K562 (cell line): ENCODE results near the gene ST6GALNAC2. TPM values are rescaled to one million over a fixed set of nuclear protein-coding genes. Genes with fewer than 3 reads are reported as not detected.

Source experiments
- ATAC-seq: fragments of 200-7000 bp; cut with Tn5 transposase; 3 replicates; pipeline ENCODE4 v1.9.1; 2020; ENCODE audit warnings: moderate library complexity
- BruUV-seq: library from RNA; stranded (reverse); fragments of 400-500 nt; replicated peaks from 2 replicates; lab custom pipeline; 2021; lab: Mats Ljungman, UMichigan
- CTCF ChIA-PET: fragments of 300-600 bp; formaldehyde crosslinking; extraction: SDS; loops from one replicate; lab custom pipeline; 2021; ENCODE audit warnings: low intra/inter-chr PET ratio; lab: Yijun Ruan, JAX
- POLR2A ChIA-PET: fragments of 300-600, 350-650 bp; sonication (Branson Sonifier 250); formaldehyde crosslinking; extraction: SDS; loops from one replicate; lab custom pipeline; 2021; ENCODE audit warnings: antibody characterized with exemption, inconsistent platforms; lab: Yijun Ruan, JAX
- DNase-seq, 4 experiments: peaks; one replicate each; pipeline versions ENCODE4 v3.0.0 to v3.0.0-alpha.2; 2011 to 2018; ENCODE audit warnings: low spot score in 3 of 4, mixed read lengths in 3 of 4; ENCODE audit errors: extremely low read depth in 1 of 4
- FAIRE-seq: peaks from 2 replicates; lab custom pipeline; 2011; peaks lifted over from hg19 to GRCh38; lab: Jason Lieb, UNC
- H2AFZ ChIP-seq: 2 replicates; pipeline ENCODE4 v1.6.0; 2011; ENCODE audit warnings: low read depth, low read length, control low read depth, inconsistent platforms
- H3K27ac ChIP-seq: fragments of 200-600 bp; 3 replicates; pipeline ENCODE4 v1.8.0; 2011; ENCODE audit warnings: low read depth, mild to moderate bottlenecking, control low read depth, inconsistent platforms, low read length, moderate library complexity, mixed read lengths; ENCODE audit errors: extremely low read depth
- H3K27me3 ChIP-seq, 2 experiments: fragments of 300-600 bp in 1 of 2; 2 replicates in 1 of 2; 3 replicates in 1 of 2; pipeline versions ENCODE4 v1.6.0 to v1.8.0; 2011; ENCODE audit warnings: inconsistent platforms in 2 of 2, low read length in 2 of 2, mild to moderate bottlenecking in 1 of 2, mixed read lengths in 1 of 2, moderate library complexity in 1 of 2; ENCODE audit not compliant: control insufficient read depth in 2 of 2, insufficient read depth in 2 of 2
- H3K36me3 ChIP-seq: fragments of 300-600 bp; 3 replicates; pipeline ENCODE4 v1.8.0; 2011; ENCODE audit warnings: mild to moderate bottlenecking, low read length, inconsistent platforms; ENCODE audit not compliant: control insufficient read depth, insufficient read depth
- H3K4me1 ChIP-seq, 2 experiments: fragments of 200-600 bp in 1 of 2; replicated peaks in 1 of 2; 2 replicates in 1 of 2; 3 replicates in 1 of 2; pipeline versions ENCODE4 v1.5.1 to v1.8.0; 2011; ENCODE audit warnings: inconsistent platforms in 2 of 2, low read length in 2 of 2, mild to moderate bottlenecking in 1 of 2, mixed read lengths in 1 of 2, moderate library complexity in 1 of 2; ENCODE audit not compliant: control insufficient read depth in 2 of 2, insufficient read depth in 2 of 2
- H3K4me2 ChIP-seq: 2 replicates; pipeline ENCODE4 v1.6.1; 2011; ENCODE audit warnings: low read length, control low read depth, inconsistent platforms, mixed read lengths; ENCODE audit not compliant: insufficient read depth
- H3K4me3 ChIP-seq: fragments of 200-600 bp; sonication (generic), shearing (Covaris generic); 2 replicates; pipeline ENCODE4 v1.5.1; 2016; ENCODE audit warnings: control low read depth, inconsistent platforms
- H3K79me2 ChIP-seq: fragments of 200-600 bp; 3 replicates; pipeline ENCODE4 v1.8.0; 2011; ENCODE audit warnings: low read length, inconsistent platforms; ENCODE audit not compliant: control insufficient read depth, insufficient read depth
- H3K9ac ChIP-seq, 2 experiments: 2 replicates each; pipeline versions ENCODE4 v1.6.0 to v1.6.1; 2011; ENCODE audit warnings: low read depth in 2 of 2, low read length in 2 of 2, control low read depth in 1 of 2, inconsistent platforms in 1 of 2, mild to moderate bottlenecking in 1 of 2, mixed read lengths in 1 of 2; ENCODE audit not compliant: insufficient read depth in 1 of 2
- H3K9me1 ChIP-seq: one replicate; pipeline ENCODE4 v1.6.0; 2011; ENCODE audit warnings: inconsistent platforms, mild to moderate bottlenecking, low read length, moderate library complexity; ENCODE audit not compliant: control insufficient read depth, insufficient read depth
- H3K9me3 ChIP-seq: replicated peaks from 2 replicates; pipeline ENCODE4 v1.5.1; 2011; ENCODE audit warnings: low read depth, low read length, inconsistent platforms; ENCODE audit not compliant: control insufficient read depth, insufficient read depth
- H4K20me1 ChIP-seq: replicated peaks from 2 replicates; pipeline ENCODE4 v1.6.1; 2011; ENCODE audit warnings: low read length, inconsistent platforms, mixed read lengths; ENCODE audit not compliant: control insufficient read depth, insufficient read depth
- CCNT2 ChIP-seq: IDR thresholded peaks from 2 replicates; pipeline ENCODE4 v1.6.1; 2011; ENCODE audit warnings: borderline replicate concordance, low read depth, mild to moderate bottlenecking, moderate library complexity, mixed read lengths, low read length; ENCODE audit not compliant: insufficient read length; ENCODE audit errors: extremely low read depth
- CREM ChIP-seq: IDR thresholded peaks from 2 replicates; pipeline ENCODE4 v1.6.1; 2014; ENCODE audit warnings: antibody characterized with exemption, low read depth
- FOXA3 ChIP-seq, 2 experiments: fragments of 450-650 bp in 1 of 2; sonication (generic) in 1 of 2; formaldehyde crosslinking; IDR thresholded peaks in 1 of 2; conservative IDR thresholded peaks in 1 of 2; 2 replicates each; pipeline versions ENCODE4 v1.4.0 to v1.8.0; 2020 to 2022; ENCODE audit warnings: mild to moderate bottlenecking in 2 of 2, missing genetic modification reagents in 1 of 2
- SPI1 ChIP-seq: IDR thresholded peaks from 2 replicates; pipeline ENCODE4 v1.6.1; 2011; ENCODE audit warnings: low read depth, low read length, control low read depth, borderline replicate concordance
- ZNF3 ChIP-seq: fragments of 250-450 bp; sonication (Bioruptor Pico); IDR thresholded peaks from 2 replicates; pipeline ENCODE4 v1.5.0; 2021; ENCODE audit warnings: mild to moderate bottlenecking, moderate library complexity
- ZZZ3 ChIP-seq: fragments of 450-650 bp; IDR thresholded peaks from 2 replicates; pipeline ENCODE4 v1.6.1; 2016; ENCODE audit warnings: antibody characterized with exemption, mild to moderate bottlenecking, moderate library complexity
- WGBS: fragments of 100-300 bp; shearing (Covaris generic); methylation state at CpG from one replicate; pipeline ENCODE4 v1.1.6; 2016; ENCODE audit warnings: low coverage, mixed read lengths; ENCODE audit not compliant: insufficient coverage; ENCODE audit errors: missing lambda C conversion rate; 5-methylcytosine and 5-hydroxymethylcytosine counted together
- in situ Hi-C: fragments of 300-500 bp; cut with MboI; formaldehyde crosslinking; loops from 4 replicates; pipeline ENCODE4 v1.15.0; 2018; ENCODE audit warnings: inconsistent platforms, mixed read lengths
- intact Hi-C: fragments of 100-400 bp; cut with micrococcal nuclease; formaldehyde crosslinking; loops from 2 replicates; pipeline ENCODE4 v1.14.2; 2022
- polyA plus RNA-seq, 8 experiments: library from polyadenylated mRNA; depleted of rRNA in 4 of 8; stranded (reverse) in 5 of 8; unstranded in 3 of 8; fragments of >200 nt; fragmentation: Nextera tagmentation in 2 of 8; fragmentation: Illumina TruSeq in 1 of 8; extraction: Ambion mirVana in 2 of 8; extraction: Trizol in 1 of 8; gene quantifications; 2 replicates each; pipeline versions ENCODE4 v1.2.1 to v1.2.3, GENCODE V29; 2011 to 2014; ENCODE audit warnings: inconsistent platforms in 1 of 8, missing spikeins in 1 of 8
- total RNA-seq, 7 experiments: library from RNA; depleted of rRNA in 6 of 7; stranded (reverse); fragments of >200 nt in 6 of 7; fragmentation: Illumina TruSeq in 2 of 7; extraction: Trizol in 2 of 7; gene quantifications; 2 replicates each; pipeline versions ENCODE4 v1.2.1 to v1.2.3, GENCODE V29; 2011 to 2021; ENCODE audit warnings: low replicate concordance in 1 of 7
- TF ChIP-seq, protein P1 (sequence below): fragments of 450-650 bp; formaldehyde crosslinking; IDR thresholded peaks from 2 replicates; pipeline ENCODE4 v1.4.0; 2020; ENCODE audit warnings: mild to moderate bottlenecking, moderate library complexity
- TF ChIP-seq, protein P2 (sequence below): fragments of 450-650 bp; formaldehyde crosslinking; IDR thresholded peaks from 2 replicates; pipeline ENCODE4 v1.4.0; 2020; ENCODE audit warnings: mild to moderate bottlenecking, mixed read lengths
- TF ChIP-seq, protein P3 (sequence below): sonication (generic); formaldehyde crosslinking; IDR thresholded peaks from 2 replicates; pipeline ENCODE4 v1.8.0; 2023; ENCODE audit warnings: missing genetic modification reagents, mild to moderate bottlenecking, borderline replicate concordance

ST6GALNAC2 gene
- total and polyA plus RNA-seq, 9 of the 15 experiments (the other 6 are each of a cell fraction or from before 2014, with no cell fraction given): 0.18 TPM; not detected in 8

DNA sequence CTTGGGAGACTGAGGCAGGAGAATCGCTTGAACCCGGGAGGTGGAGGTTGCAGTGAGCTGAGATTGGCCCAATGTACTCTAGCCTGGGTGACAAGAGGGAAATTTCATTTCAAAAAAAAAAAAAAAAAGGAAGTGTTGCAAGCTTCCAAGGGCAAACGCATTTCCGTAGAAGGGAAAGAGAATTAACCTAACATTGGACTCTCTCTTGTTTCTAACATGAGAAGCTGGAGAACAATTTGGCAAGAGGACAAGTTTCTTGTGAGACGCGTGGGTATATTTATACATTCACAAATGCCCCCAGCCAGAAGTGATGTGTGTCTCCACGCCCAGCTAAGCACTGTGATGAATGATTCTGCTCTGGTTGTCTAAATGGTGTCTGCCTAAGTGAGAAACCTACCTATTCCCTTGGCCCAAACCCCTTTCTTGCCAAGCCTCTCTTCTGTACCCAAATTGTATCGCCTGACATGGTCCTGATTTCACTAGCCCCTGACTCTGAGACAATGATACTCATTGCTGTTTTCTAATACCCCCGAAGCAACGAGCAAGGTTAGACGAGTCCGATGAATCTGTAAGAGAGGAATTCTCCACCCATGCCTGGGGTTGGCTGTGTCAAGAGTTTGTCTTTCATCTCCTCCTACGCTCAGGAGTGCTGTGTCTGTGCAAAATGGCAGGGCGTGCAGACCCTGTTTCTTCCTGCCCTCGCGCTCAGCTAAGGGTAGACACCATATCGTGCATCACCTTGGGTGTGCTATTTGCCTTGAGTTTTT is 14.2 kb upstream of the ST6GALNAC2 start:
- no peak overlapping the region for H3K4me3 ChIP-seq
- in situ Hi-C loops (no loop called here), intact Hi-C loops (loop anchor here (5.0 kb wide), 1 partner anchor 43 kb away; no protein-coding TSS in a partner anchor)
- H3K4me2 ChIP-seq: no peak overlapping the region
- POLR2A ChIA-PET: interaction anchor here (1.1 to 3.8 kb wide), 4 partner anchors 10 to 43 kb away, joined by 3 to 21 read pairs (median 11); no protein-coding TSS in a partner anchor
- DNase-seq (no peak), FAIRE-seq (peak; percentile 11), ATAC-seq (no peak)
- no peaks in the 10 kb centered on the region; the same call in 1 of the 2 replicates for H3K9me3 ChIP-seq
- H2AFZ ChIP-seq: peak overlapping the region; percentile 85; the same call in 1 of the 2 replicates
- H3K36me3 ChIP-seq: no peaks in the 10 kb centered on the region
- no peak overlapping the region for H3K27ac ChIP-seq
- no peaks in the 10 kb centered on the region for H3K79me2 ChIP-seq
- no peak overlapping the region for H3K9ac ChIP-seq
- peaks cover 25 to 27% of the 10 kb centered on the region in 2 experiments for H3K4me1 ChIP-seq
- 79% methylated on average over 15 of the region's 17 CpGs for WGBS
- H3K9me1 ChIP-seq: no peaks in the 10 kb centered on the region
- H3K27me3 ChIP-seq: no peaks in the 10 kb centered on the region
- BruUV-seq: no TSS peak
- H4K20me1 ChIP-seq: no peaks in the 10 kb centered on the region
- CTCF ChIA-PET: no interaction called here
- TF ChIP-seq, protein P1, sequence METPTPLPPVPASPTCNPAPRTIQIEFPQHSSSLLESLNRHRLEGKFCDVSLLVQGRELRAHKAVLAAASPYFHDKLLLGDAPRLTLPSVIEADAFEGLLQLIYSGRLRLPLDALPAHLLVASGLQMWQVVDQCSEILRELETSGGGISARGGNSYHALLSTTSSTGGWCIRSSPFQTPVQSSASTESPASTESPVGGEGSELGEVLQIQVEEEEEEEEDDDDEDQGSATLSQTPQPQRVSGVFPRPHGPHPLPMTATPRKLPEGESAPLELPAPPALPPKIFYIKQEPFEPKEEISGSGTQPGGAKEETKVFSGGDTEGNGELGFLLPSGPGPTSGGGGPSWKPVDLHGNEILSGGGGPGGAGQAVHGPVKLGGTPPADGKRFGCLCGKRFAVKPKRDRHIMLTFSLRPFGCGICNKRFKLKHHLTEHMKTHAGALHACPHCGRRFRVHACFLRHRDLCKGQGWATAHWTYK (CRISPR knock-in tag): no peak
- TF ChIP-seq, protein P2, sequence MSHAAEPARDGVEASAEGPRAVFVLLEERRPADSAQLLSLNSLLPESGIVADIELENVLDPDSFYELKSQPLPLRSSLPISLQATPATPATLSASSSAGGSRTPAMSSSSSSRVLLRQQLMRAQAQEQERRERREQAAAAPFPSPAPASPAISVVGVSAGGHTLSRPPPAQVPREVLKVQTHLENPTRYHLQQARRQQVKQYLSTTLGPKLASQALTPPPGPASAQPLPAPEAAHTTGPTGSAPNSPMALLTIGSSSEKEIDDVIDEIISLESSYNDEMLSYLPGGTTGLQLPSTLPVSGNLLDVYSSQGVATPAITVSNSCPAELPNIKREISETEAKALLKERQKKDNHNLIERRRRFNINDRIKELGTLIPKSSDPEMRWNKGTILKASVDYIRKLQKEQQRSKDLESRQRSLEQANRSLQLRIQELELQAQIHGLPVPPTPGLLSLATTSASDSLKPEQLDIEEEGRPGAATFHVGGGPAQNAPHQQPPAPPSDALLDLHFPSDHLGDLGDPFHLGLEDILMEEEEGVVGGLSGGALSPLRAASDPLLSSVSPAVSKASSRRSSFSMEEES (CRISPR knock-in tag): no peak
- TF ChIP-seq ZNF3 (CRISPR knock-in tag) (no peak), SPI1 (peak; percentile 28; the same call in 1 of the 2 replicates), CCNT2 (no peak), FOXA3 (CRISPR knock-in tag; conservative IDR thresholded peaks at IDR 0.05 in 1 of 2, IDR thresholded peaks at IDR 0.05 in 1 of 2) (0 out of 4 replicates have a peak, but pooled peaks of 1 of the 2 experiments have one; percentile 22), CREM (no peak), ZZZ3 (no peak)
- TF ChIP-seq, protein P3, sequence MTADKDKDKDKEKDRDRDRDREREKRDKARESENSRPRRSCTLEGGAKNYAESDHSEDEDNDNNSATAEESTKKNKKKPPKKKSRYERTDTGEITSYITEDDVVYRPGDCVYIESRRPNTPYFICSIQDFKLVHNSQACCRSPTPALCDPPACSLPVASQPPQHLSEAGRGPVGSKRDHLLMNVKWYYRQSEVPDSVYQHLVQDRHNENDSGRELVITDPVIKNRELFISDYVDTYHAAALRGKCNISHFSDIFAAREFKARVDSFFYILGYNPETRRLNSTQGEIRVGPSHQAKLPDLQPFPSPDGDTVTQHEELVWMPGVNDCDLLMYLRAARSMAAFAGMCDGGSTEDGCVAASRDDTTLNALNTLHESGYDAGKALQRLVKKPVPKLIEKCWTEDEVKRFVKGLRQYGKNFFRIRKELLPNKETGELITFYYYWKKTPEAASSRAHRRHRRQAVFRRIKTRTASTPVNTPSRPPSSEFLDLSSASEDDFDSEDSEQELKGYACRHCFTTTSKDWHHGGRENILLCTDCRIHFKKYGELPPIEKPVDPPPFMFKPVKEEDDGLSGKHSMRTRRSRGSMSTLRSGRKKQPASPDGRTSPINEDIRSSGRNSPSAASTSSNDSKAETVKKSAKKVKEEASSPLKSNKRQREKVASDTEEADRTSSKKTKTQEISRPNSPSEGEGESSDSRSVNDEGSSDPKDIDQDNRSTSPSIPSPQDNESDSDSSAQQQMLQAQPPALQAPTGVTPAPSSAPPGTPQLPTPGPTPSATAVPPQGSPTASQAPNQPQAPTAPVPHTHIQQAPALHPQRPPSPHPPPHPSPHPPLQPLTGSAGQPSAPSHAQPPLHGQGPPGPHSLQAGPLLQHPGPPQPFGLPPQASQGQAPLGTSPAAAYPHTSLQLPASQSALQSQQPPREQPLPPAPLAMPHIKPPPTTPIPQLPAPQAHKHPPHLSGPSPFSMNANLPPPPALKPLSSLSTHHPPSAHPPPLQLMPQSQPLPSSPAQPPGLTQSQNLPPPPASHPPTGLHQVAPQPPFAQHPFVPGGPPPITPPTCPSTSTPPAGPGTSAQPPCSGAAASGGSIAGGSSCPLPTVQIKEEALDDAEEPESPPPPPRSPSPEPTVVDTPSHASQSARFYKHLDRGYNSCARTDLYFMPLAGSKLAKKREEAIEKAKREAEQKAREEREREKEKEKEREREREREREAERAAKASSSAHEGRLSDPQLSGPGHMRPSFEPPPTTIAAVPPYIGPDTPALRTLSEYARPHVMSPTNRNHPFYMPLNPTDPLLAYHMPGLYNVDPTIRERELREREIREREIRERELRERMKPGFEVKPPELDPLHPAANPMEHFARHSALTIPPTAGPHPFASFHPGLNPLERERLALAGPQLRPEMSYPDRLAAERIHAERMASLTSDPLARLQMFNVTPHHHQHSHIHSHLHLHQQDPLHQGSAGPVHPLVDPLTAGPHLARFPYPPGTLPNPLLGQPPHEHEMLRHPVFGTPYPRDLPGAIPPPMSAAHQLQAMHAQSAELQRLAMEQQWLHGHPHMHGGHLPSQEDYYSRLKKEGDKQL: no peak
